ENCODE results near the gene SDE2. TPM values are rescaled to one million over a fixed set of nuclear protein-coding genes. Genes with fewer than 3 reads are reported as not detected.

The SDE2 gene
- total and polyA plus RNA-seq, 2 of the 8 experiments (the other 6 are each of a cell fraction or from before 2014, with no cell fraction given) = 8.5 to 16.7 TPM

DNA sequence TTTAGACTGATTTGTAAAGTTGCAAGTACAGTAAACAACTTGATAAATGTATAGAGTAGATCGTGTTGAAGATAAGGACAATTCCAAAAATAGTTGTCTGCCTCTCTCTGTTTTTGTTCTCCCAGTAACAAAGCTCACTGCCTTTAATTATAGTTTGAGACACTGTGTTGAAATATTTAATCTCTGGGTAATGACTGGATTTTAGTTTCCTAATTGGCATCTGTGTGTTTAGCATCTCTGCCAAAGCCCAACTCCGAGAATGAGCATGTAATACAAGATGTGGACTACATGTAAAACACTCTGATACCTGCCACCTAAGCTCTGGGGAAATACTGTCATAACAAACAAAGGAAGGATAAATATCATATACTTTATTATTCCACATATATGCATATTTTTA lies 27.7 kb upstream of the SDE2 start (continued):
- TF ChIP-seq EZH2 (IDR thresholded peaks at IDR 0.05; ENCODE audit: low read depth, low read length, severe bottlenecking) (no peak), SAP30 (IDR thresholded peaks at IDR 0.05; ENCODE audit: insufficient read depth, insufficient replicate concordance, low read length) (no peak), POLR2A (IDR thresholded peaks at IDR 0.05; ENCODE audit: control extremely low read depth in 1 of 2, low read depth in 2 of 2, low read length in 2 of 2) (no peak), BRCA1 (IDR thresholded peaks at IDR 0.05; ENCODE audit: low read depth, low read length) (no peak), GTF2F1 (IDR thresholded peaks at IDR 0.05; ENCODE audit: borderline replicate concordance, low read depth, low read length) (no peak), MAFK (IDR thresholded peaks at IDR 0.05; ENCODE audit: low read depth, low read length) (no peak)
- TF ChIP-seq, protein P1, sequence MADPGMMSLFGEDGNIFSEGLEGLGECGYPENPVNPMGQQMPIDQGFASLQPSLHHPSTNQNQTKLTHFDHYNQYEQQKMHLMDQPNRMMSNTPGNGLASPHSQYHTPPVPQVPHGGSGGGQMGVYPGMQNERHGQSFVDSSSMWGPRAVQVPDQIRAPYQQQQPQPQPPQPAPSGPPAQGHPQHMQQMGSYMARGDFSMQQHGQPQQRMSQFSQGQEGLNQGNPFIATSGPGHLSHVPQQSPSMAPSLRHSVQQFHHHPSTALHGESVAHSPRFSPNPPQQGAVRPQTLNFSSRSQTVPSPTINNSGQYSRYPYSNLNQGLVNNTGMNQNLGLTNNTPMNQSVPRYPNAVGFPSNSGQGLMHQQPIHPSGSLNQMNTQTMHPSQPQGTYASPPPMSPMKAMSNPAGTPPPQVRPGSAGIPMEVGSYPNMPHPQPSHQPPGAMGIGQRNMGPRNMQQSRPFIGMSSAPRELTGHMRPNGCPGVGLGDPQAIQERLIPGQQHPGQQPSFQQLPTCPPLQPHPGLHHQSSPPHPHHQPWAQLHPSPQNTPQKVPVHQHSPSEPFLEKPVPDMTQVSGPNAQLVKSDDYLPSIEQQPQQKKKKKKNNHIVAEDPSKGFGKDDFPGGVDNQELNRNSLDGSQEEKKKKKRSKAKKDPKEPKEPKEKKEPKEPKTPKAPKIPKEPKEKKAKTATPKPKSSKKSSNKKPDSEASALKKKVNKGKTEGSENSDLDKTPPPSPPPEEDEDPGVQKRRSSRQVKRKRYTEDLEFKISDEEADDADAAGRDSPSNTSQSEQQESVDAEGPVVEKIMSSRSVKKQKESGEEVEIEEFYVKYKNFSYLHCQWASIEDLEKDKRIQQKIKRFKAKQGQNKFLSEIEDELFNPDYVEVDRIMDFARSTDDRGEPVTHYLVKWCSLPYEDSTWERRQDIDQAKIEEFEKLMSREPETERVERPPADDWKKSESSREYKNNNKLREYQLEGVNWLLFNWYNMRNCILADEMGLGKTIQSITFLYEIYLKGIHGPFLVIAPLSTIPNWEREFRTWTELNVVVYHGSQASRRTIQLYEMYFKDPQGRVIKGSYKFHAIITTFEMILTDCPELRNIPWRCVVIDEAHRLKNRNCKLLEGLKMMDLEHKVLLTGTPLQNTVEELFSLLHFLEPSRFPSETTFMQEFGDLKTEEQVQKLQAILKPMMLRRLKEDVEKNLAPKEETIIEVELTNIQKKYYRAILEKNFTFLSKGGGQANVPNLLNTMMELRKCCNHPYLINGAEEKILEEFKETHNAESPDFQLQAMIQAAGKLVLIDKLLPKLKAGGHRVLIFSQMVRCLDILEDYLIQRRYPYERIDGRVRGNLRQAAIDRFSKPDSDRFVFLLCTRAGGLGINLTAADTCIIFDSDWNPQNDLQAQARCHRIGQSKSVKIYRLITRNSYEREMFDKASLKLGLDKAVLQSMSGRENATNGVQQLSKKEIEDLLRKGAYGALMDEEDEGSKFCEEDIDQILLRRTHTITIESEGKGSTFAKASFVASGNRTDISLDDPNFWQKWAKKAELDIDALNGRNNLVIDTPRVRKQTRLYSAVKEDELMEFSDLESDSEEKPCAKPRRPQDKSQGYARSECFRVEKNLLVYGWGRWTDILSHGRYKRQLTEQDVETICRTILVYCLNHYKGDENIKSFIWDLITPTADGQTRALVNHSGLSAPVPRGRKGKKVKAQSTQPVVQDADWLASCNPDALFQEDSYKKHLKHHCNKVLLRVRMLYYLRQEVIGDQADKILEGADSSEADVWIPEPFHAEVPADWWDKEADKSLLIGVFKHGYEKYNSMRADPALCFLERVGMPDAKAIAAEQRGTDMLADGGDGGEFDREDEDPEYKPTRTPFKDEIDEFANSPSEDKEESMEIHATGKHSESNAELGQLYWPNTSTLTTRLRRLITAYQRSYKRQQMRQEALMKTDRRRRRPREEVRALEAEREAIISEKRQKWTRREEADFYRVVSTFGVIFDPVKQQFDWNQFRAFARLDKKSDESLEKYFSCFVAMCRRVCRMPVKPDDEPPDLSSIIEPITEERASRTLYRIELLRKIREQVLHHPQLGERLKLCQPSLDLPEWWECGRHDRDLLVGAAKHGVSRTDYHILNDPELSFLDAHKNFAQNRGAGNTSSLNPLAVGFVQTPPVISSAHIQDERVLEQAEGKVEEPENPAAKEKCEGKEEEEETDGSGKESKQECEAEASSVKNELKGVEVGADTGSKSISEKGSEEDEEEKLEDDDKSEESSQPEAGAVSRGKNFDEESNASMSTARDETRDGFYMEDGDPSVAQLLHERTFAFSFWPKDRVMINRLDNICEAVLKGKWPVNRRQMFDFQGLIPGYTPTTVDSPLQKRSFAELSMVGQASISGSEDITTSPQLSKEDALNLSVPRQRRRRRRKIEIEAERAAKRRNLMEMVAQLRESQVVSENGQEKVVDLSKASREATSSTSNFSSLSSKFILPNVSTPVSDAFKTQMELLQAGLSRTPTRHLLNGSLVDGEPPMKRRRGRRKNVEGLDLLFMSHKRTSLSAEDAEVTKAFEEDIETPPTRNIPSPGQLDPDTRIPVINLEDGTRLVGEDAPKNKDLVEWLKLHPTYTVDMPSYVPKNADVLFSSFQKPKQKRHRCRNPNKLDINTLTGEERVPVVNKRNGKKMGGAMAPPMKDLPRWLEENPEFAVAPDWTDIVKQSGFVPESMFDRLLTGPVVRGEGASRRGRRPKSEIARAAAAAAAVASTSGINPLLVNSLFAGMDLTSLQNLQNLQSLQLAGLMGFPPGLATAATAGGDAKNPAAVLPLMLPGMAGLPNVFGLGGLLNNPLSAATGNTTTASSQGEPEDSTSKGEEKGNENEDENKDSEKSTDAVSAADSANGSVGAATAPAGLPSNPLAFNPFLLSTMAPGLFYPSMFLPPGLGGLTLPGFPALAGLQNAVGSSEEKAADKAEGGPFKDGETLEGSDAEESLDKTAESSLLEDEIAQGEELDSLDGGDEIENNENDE (IDR thresholded peaks at IDR 0.05; ENCODE audit: insufficient replicate concordance, low read length) = no peak

Measured in H1 (cell line).